Adrenal gland (tissue), 12 donors: ENCODE data around the gene HIVEP3. TPM values are rescaled to one million over a fixed set of nuclear protein-coding genes. Genes with fewer than 3 reads are reported as not detected.

Experiments
- DNase-seq, 7 donors: peaks; one replicate each; pipeline ENCODE4 v3.0.0-alpha.2; 2019 to 2020
- H3K27ac ChIP-seq, 5 donors: fragments of 200-600 bp; sonication (generic) in 4 of 5; 1 replicate in 3 of 5; 2 replicates in 2 of 5; pipeline versions ENCODE4 v1.5.1 to v1.8.0; 2016 to 2020; ENCODE audit warnings: mild to moderate bottlenecking in 1 of 5
- H3K27me3 ChIP-seq: fragments of 200-600 bp; 2 replicates; pipeline ENCODE4 v1.8.0; 2021
- H3K36me3 ChIP-seq, 2 donors: fragments of 200-600 bp; replicated peaks in 1 of 2; 1 replicate in 1 of 2; 2 replicates in 1 of 2; pipeline versions ENCODE4 v1.5.1 to v1.8.0; 2018 to 2022
- H3K4me1 ChIP-seq, 2 donors: fragments of 200-600 bp; replicated peaks in 1 of 2; 1 replicate in 1 of 2; 2 replicates in 1 of 2; pipeline versions ENCODE4 v1.5.1 to v1.8.0; 2018 to 2021
- H3K4me3 ChIP-seq, 4 donors: fragments of 200-600 bp; sonication (generic) in 3 of 4; one replicate each; pipeline ENCODE4 v1.5.1; 2016 to 2018
- H3K9me3 ChIP-seq, 3 donors: fragments of 200-600 bp; sonication (generic) in 1 of 3; replicated peaks in 1 of 3; 1 replicate in 2 of 3; 2 replicates in 1 of 3; pipeline versions ENCODE4 v1.5.1 to v1.8.0; 2016 to 2021
- CTCF ChIP-seq, 6 experiments: fragments of 450-650 bp in 4 of 6; fragments of 200-600 bp in 2 of 6; sonication (generic) in 1 of 6; IDR thresholded peaks; 1 replicate in 5 of 6; 2 replicates in 1 of 6; pipeline versions ENCODE4 v1.5.1 to v1.8.0; 2016 to 2021; ENCODE audit warnings: antibody characterized with exemption in 6 of 6, mild to moderate bottlenecking in 2 of 6, moderate library complexity in 1 of 6
- POLR2A ChIP-seq, 2 donors: fragments of 450-650 bp; IDR thresholded peaks; one replicate each; pipeline ENCODE4 v1.6.1; 2017; ENCODE audit warnings: antibody characterized with exemption in 2 of 2, mild to moderate bottlenecking in 2 of 2, moderate library complexity in 1 of 2
- WGBS, 4 donors: extraction: QIAGEN DNeasy Blood & Tissue Kit in 2 of 4; methylation state at CpG; one replicate each; pipeline versions ENCODE4 v1.1.5 to v1.1.7; 2013 to 2017; 5-methylcytosine and 5-hydroxymethylcytosine counted together
- intact Hi-C, 2 donors: fragments of 100-400 bp; cut with DNase I; formaldehyde crosslinking; loops; one replicate each; pipeline versions ENCODE4 v1.14.1 to v1.15.0; 2022 to 2023
- polyA plus RNA-seq, 3 donors: library from polyadenylated mRNA; stranded (reverse); fragments of 200-250 nt in 2 of 3; fragments of 350-450 nt in 1 of 3; fragmentation: Illumina TruSeq in 1 of 3; extraction: RNeasy Lipid Tissue Mini Kit (QIAGEN cat#74804) in 1 of 3; gene quantifications; one replicate each; pipeline ENCODE4 v1.2.3, GENCODE V29; 2013 to 2014
- total RNA-seq, 9 donors: library from RNA; depleted of rRNA in 4 of 9; stranded (reverse); fragments of >200 nt in 4 of 9; fragments of 120-200 nt in 1 of 9; fragmentation: NEBNext Ultra II Directional in 1 of 9; extraction: Animal tissue kit (Norgen Biotek cat#: 25700) in 1 of 9; gene quantifications; one replicate each; pipeline versions ENCODE4 v1.1.0 to v1.2.4, GENCODE V29; 2013 to 2023
- donor health status: healthy with polysubstance abuse.
- donor health status: Bipolar disorder and iron deficiency.
- donor health status: DM: yes; HTN: yes; CAD: no.
- donor health status: DM: no; HTN: no; CAD: no.
- donor health status: DM: no; HTN: no; CAD: no.
- donor health status: DM: yes; HTN: yes; CAD: no.

Gene HIVEP3
- total and polyA plus RNA-seq, 12 donors = 3.2 to 7.7 (median 7.0) TPM

GRCh38 chr1:41711581-41711980, 207.1 kb downstream of the HIVEP3 start:
- intact Hi-C loops = no loop called here
- no peaks in the 10 kb centered on the region for H3K27me3 ChIP-seq
- H3K27ac ChIP-seq = no peak overlapping the region
- H3K4me1 ChIP-seq = peaks cover 0 to 16% of the 10 kb centered on the region in 2 donors
- no peaks in the 10 kb centered on the region for H3K9me3 ChIP-seq
- TF ChIP-seq POLR2A (IDR thresholded peaks at IDR 0.05) (no peak), CTCF (IDR thresholded peaks at IDR 0.05) (no peak)
- no peak for DNase-seq
- H3K36me3 ChIP-seq = no peaks in the 10 kb centered on the region
- no peak overlapping the region for H3K4me3 ChIP-seq
- WGBS, 4 donors = 94 to 97% (median 95%) methylated on average over 12 of the region's 12 CpGs

GRCh38 chr1:41710980-41711379, 207.7 kb downstream of the HIVEP3 start:
- H3K27ac ChIP-seq = no peak overlapping the region

GRCh38 chr1:41709873-41710272, 208.8 kb downstream of the HIVEP3 start:
- intact Hi-C loops = no loop called here
- WGBS, 4 donors = 81 to 85% (median 84%) methylated on average over 4 of the region's 4 CpGs
- DNase-seq = no peak
- H3K4me3 ChIP-seq = no peak overlapping the region
- no peaks in the 10 kb centered on the region for H3K9me3 ChIP-seq
- no peaks in the 10 kb centered on the region for H3K36me3 ChIP-seq
- no peak overlapping the region for H3K27ac ChIP-seq
- H3K4me1 ChIP-seq = peaks cover 0 to 16% of the 10 kb centered on the region in 2 donors
- no peaks in the 10 kb centered on the region for H3K27me3 ChIP-seq
- TF ChIP-seq POLR2A (IDR thresholded peaks at IDR 0.05) (no peak), CTCF (IDR thresholded peaks at IDR 0.05) (no peak)

More at GRCh38 chr1:41710980-41711379, 207.7 kb downstream of the HIVEP3 start:
- 92 to 95% (median 94%) methylated on average over 8 to 9 of the region's 9 CpGs for WGBS, 4 donors
- H3K36me3 ChIP-seq = no peaks in the 10 kb centered on the region
- H3K27me3 ChIP-seq = no peaks in the 10 kb centered on the region
- H3K4me3 ChIP-seq = no peak overlapping the region
- DNase-seq = no peak
- peaks cover 0 to 16% of the 10 kb centered on the region in 2 donors for H3K4me1 ChIP-seq
- H3K9me3 ChIP-seq = no peaks in the 10 kb centered on the region
- intact Hi-C loops = no loop called here
- TF ChIP-seq CTCF (IDR thresholded peaks at IDR 0.05) (no peak), POLR2A (IDR thresholded peaks at IDR 0.05) (no peak)

- Histone ChIP-seq H3K36me3 (no peaks in the 10 kb centered on the region), H3K27ac (no peak overlapping the region), H3K9me3 (no peaks in the 10 kb centered on the region), H3K4me3 (no peak overlapping the region), H3K27me3 (no peaks in the 10 kb centered on the region), H3K4me1 (peaks cover 0 to 16% of the 10 kb centered on the region in 2 donors)
- DNase-seq = no peak
- WGBS, 4 donors = 67 to 89% (median 83%) methylated on average over 4 of the region's 4 CpGs
- TF ChIP-seq CTCF (IDR thresholded peaks at IDR 0.05) (no peak), POLR2A (IDR thresholded peaks at IDR 0.05) (no peak)
- intact Hi-C loops = no loop called here
Observed at GRCh38 chr1:41709331-41709730, 209.4 kb downstream of the HIVEP3 start.
